Mucosa of gallbladder (tissue), 1 donor: Measurements from ENCODE around the gene PARVG. TPM values are rescaled to one million over a fixed set of nuclear protein-coding genes. Genes with fewer than 3 reads are reported as not detected.
A peak's percentile ranks its signal among the peaks of the same experiment; 100 is the strongest.

Experiments used
- DNase-seq: peaks from one replicate; pipeline ENCODE4 v3.0.0-alpha.2; 2020; ENCODE audit warnings: low spot score
- total RNA-seq: library from RNA; stranded (reverse); gene quantifications from one replicate; pipeline ENCODE4 v1.2.1, GENCODE V29; 2021
- donor health status: DM: no; HTN: no; CAD: no.

Gene PARVG
- total RNA-seq, 1 donor from 2014 or later = 23.3 TPM

DNA sequence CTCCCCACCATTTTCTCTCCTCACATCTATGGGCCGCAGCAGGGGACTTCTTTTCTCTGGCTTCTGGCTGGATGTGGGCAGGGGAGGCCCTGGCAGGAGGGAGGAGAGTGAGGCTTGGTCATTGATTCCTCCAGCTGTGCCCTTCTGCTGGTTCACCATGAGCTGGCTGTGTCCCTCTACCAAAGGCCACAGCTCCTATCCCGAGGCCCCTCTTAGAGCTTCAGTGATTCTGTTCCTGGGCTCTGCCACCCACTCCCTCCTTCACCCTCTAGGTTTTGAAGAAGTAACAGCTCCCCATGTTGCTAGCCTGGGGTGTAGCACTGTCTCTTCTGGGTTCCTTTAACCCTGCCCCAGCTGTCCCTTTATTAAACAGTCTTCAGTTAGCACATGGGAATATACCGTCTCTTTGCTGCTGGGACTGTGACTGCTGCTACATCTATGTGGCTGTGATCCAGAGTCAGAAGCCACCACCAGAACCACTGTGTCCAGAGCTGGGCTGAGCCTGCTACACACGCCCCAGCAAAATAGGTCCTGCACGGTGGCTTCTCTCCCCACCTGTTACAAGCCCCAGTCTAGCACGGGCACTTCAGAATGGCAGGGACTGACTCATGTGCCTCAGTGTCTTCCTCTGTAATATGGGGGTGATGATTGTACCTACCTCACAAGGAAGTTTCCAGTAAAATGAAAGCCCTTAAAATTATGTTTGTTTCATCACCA is 578 bp upstream of the PARVG start:
- no peak for DNase-seq

DNA sequence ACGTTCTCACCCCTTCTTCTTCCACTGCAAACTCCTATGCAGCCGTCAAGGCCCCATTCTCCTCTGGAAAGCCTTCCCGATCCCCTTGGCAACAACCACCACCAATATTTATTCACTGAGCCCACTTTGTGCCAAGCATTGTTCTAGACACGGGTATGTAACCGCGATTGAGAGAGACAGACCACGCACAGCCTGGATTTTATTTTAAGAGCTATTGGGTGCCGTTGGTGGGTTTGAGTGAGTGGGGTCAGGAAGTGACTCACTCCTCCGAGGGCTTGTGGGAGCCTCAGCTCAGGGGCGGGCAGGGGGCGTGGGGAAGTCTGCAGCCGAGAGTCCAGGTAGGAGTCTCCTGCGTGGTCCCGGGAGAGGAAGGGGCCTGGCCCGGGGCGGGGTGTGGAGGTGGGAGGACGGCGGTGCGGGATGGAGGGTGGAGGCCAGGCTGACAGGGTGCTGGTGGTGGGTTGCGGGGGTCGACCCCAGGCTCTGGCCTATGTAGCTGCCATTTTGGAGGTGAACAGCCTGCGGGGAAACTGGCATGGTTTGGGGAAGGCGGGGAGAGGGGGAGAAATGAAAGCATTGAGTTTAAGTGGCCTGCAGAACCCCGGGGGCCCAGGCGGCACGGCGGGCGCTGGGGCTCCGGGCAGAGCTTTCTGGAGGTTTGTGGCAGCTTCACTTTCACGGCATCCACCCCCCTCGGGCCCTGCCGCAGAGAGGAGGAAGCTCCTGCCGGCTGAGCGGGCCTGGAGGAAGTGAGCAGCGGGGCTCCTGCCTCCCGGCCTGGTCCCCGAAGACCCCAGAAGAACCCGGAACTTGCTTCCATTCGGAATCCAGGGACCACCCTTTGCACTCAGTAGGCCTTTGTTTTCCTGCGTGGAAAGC is 547 bp downstream of the PARVG start:
- DNase-seq = peak; percentile 35

DNA sequence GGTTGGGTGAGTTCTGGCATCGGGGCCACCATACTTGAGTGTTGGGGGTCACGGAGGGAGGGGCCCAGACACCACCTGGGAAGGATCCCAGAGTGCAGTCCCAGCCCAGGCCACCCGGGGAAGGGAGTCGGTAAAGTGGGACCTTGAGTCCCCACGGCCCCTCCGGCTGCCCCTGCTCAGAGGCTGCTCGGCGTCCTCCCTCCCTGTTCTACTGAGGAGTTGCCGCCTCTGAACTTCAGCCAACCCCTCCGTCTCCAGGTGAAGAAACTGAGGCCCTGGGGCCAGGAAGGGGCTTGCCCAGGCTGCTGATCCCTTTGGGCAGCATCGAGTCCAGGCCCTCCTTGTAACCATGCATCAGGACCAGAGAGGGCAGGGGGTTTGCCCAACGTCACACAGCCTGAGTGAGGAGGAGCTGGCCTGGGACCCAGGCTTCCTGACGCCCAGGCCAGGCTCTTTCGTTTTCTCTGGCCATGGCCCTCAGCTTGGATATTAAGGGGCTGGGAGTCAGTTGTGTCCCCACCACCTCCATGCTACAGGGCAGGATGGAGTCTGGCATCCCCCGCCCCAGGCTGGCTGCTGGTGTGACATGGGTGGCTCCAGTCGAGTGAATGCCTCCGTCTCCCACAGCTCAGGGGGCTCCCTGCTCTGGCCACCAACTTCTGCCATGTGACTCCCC is 1.3 kb downstream of the PARVG start:
- no peak for DNase-seq

DNA sequence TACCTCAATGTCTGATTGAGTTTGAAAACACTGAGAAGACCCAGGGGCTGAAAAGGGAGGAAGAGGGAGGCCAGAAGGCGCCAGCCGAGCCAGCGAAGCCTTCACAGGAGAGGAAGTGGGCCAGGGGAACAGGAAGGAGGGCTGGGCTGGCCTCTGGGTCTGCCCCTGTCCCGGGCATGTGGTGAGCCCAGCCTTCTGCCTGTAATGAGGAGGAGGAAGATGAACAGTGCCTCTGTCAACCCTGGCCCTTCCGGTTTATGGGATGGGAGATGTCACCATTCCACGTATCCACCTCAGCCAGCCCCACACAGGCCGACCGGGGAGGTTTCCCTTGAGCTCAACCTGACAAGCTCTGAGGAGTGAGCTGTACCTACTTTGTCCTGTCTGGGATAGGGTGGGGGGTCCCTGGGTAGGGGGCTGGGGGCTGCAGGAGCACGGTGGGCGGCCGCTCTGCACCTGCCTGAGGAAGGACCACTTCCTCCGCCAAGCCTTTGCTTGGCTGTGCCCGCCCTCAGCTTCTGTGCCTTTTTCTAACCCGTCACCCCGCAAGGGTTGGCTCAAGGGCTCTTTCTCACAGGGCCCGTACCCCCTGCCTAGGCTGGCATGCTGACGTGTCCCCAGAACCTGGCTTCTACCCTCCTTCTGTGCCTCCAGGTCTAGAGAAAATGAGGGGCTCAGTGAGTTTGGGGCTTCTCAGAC is 2.0 kb downstream of the PARVG start:
- peak; percentile 32 for DNase-seq

DNA sequence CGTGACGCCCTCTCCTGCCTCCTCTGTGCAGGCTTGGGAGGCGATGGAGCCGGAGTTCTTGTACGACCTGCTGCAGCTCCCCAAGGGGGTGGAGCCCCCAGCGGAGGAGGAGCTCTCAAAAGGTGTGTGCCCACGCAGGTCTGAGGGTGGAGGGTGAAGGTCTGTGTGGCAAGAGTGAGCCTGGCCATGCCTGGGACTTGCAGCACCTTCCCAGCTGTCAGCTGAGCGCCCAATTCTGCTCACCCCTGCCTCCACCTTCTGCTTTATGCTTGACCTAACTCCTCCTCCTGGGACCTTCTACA is 2.5 kb downstream of the PARVG start:
- DNase-seq = no peak

DNA sequence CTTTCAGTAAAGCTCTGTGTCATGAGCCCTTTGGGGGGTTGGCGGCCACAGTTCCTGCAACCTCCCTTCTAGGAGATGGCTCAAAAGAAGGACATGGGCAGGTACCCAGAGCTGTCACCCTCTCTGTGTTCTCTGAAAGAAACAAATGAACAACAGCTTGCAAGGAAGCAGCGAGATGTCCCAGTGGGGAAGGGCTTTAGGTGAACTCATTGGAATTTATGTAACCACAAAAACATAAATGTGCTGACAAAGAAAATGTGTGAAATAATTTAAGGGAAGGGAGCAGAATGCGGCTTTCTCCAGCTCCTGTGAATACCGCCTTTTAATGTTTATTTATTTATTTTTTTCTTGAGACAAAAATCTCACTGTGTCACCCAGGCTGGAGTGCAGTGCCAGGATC is 3.3 kb downstream of the PARVG start:
- DNase-seq = no peak

DNA sequence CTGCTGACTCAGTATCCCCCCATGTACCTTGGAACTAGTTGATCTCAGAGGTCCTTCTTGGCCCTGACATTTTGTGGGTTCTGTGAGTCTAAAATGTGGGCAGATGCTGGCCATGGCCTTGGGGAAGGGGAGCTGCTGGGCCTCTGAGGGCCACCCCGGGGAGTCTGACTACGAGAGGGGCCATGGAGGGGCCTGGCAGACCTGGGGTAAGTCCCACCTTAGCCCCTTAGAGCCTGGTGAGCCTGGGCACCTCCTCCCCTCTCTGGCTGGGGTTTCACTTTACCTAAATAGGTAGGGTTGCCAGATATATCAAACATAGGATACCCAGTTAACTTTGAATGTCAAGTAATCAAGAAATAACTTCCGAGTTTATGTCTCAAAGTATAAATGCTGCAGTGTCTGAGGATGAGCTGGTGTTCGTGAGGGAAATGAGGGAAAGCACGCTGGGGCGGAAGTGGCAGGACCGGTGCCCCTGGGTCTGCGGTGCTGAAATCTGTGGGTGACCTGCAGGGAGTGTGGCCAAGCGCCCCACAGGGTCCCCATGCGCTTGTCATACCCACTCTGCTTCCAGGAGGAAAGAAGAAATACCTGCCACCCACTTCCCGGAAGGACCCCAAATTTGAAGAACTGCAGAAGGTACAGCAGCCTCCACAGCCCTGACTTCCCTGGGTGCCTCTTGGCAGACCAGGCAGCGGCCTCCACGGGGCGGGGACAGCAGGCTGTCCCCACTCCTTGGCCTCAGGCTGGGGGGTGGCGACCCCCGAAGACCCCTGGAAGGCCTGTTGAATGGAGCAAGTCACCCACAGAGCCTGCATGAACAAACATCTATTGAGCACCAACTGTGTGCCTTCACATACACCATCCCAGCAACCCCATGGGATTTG is 4.8 kb downstream of the PARVG start:
- DNase-seq = no peak

DNA sequence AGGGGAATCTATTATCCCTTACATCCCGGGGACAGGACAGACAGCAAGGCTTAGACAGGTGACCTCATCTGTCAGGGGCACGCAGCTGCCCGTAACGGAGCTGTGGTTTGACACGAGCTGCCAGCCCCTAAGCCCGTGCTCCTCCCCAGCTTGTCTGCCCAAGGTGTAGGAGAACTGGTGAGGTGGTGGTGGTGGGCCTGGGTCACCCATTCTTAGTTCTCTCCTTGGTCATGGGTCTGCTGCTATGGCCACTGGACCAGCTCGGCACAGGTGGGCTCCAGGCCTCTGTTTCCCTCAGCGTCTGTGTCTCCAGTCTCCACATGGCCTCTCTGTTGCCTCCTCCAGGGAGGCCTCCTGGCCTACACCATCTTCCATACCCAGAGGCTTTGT is 5.4 kb downstream of the PARVG start:
- no peak for DNase-seq

DNA sequence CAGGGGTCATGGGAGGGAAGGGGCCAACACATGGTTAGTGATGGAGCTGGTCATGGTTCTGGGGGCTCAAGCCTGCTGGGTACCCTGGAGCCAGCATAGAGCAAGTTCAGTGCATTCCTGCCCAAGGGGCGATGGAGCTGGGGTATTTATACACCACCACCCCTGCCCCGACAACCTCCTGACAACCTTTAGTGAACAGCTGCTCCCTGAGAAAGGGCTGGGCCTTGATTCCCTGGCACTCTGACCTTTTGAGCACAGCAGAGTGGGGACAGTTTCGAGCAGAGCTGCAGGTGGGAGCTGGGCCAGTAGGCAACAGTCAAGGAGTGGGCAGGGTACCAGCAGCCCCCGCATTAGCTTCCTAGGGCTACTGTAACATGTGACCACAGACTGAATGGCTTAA is 6.0 kb downstream of the PARVG start:
- no peak for DNase-seq

DNA sequence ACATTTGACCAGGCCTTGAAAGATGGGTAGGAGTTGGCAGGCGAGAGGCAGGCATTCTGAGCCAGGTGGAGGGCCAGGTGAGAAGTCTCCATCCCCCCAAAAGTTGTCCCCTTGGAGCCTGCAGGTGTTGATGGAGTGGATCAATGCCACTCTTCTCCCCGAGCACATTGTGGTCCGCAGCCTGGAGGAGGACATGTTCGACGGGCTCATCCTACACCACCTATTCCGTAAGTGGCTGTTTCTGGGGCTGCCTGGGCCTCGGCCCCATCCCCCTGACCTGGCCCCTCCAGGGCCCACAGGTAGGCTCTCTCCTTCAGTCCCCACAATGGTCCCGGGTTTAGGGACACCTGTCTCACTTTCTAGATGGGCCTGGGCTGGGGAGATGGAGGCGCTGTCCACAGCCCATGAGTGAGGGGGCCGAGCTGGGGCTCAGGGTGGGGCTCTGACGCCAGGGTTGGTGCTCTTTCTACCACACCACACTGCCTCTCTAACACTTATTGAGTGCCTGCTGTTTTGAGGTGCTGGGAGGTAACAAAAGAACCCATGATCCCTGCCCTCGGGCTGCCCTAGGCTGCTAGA is 7.0 kb downstream of the PARVG start:
- DNase-seq = no peak

DNA sequence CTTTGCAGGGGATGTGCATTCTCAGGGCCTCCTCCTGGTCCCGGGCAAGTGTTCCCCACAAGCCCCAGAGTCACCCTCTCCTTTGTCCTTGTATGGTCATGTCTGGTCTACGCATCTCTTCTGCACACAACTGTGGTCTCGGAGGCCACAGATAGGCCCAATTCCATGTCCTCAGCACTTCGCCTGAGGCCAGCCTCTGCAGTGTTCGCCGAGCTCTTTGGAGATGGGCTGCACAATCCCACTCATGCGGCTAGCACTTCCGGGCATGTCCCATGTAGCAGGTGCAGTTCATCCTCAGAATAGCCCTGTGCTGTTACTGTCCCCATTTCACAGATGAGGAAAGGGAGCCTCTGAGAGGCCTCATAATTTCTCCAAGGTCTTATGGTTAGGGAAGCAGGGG is 7.6 kb downstream of the PARVG start:
- no peak for DNase-seq

DNA sequence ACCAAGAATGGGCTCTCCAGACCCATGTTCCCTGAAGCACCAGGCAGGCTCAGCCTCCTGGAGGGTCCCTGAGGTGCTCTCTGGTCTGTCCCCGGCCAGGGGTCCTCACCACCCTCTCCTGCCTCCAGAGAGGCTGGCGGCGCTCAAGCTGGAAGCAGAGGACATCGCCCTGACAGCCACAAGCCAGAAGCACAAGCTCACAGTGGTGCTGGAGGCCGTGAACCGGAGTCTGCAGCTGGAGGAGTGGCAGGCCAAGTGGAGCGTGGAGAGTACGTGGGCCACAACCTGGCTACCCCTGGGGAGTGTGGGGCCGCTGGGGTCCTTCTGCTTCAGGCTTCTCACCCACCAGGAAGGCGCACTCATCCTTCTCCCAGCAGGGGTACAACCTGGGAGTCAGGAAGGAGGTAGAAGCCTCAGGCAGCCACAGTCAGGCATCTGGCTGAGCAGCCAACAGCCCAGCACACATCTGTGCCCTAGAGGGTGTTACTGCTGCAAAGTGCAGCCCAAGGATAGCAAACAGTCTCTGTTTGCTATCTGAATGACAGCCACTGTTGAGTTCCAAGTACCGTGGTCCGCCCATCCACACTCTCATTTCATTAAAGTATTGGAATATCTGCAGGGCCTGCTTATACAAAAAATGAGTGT is 8.4 kb downstream of the PARVG start:
- no peak for DNase-seq

DNA sequence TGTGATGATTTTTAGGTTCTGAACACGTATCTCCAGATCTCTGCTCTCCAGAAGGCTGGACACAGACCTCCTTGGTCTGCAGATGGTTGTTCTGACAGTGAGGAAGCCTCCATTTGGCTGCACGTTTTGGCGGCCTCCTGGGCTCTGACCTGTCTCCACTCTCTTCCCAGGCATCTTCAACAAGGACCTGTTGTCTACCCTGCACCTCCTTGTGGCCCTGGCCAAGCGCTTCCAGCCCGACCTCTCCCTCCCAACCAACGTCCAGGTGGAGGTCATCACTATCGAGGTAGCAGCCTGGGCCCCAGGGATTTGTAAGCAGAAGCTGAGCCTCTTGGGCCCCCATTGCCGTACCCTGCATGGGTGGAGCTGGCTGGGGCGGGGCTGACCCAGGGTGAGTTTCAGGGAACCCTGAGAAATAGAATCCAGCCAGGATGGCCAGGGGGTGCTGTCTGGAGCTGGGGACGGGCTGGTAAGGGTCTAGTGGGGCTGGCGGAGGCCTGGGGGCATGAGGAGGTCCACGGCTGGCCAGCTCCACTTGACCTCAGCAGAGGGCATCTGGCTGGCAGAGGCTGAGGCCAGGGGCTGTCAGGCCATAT is 9.8 kb downstream of the PARVG start:
- DNase-seq = no peak

DNA sequence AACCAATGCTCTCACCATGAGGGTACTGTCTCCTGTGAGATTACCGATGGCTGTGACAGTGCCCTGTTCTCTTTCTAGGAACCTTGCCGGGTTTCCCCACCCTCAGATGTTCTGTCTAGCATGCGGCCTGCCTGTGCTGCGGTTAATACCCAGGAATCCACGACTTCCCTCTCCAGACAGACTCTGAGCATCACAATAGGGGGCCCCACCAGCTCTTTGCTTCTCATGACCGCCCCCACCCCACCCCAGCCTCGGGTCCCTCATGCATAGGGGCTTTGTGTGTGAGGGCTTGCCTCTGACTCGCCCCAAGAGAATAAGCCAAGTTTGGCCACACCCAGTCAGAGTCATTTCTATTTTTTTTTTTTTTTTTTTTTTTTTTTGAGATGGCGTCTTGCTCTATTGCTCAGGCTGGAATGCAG is 10.3 kb downstream of the PARVG start:
- no peak for DNase-seq

DNA sequence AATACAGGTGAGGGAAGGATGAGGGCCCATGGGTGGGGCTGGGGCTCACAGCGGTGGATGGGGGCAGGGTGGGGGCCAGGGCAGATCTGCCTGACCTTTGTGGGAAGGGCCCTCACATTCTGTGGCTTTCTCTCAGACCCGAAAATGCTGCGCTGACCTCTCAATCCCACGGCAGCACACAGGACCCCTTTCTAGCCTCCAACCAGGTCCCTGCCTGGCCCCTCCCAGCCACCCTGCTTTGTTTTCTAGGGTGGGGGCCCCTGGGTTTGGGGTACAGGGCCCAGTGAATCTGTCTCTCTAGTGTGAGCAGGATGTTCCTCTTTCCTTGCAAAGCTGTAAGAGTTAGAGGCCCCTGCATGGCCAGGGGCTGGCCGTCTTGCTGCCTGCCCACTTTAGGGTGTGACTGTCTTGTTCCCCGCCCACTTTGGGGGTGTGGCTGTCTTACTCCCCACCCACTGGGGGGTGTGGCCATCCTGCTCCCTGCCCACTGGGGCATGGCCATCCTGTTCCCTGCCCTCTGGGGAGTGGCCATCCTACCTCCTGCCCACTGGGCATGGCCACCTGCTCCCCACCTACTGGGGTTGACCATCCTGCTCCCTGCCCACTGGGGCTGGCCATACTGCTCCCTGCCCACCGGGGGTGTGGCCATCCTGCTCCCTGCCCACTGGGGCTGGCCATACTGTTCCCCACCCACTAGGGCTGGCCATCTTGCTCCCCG is 11.5 kb downstream of the PARVG start:
- no peak for DNase-seq

DNA sequence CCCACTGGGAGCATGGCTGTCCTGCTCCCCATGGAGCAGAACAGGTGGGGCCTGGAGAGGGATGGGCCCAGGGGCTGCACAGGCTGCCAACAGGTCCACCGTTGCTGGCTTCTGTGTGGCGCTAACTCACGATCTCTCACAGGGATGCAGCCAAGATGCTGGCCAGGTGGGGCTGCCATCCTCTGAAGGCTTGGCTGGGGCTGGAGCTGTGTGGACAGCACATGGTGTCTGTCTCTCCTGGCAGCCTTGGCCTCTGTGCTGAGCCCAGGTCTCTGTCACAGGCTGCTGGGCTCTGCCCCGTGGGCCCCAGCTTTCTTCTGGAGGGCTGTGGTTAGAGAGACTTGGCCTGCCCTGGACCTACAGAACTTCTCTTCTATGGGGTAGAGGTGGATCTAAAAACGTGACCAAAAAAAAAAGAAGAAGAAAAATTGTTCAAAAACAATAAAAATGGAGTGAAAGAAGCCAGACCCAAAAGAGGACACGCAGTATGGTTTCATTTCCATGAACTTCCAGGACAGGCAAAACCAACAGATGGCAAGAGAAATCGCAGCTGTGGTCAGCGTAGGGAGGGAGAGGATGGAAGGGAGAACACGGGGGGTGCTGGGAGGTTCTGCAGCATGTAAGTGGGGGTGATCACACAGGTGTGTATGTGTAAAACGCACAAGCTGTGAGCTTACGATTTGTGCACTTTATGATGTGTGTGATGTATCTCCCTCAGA is 12.2 kb downstream of the PARVG start:
- DNase-seq = no peak

DNA sequence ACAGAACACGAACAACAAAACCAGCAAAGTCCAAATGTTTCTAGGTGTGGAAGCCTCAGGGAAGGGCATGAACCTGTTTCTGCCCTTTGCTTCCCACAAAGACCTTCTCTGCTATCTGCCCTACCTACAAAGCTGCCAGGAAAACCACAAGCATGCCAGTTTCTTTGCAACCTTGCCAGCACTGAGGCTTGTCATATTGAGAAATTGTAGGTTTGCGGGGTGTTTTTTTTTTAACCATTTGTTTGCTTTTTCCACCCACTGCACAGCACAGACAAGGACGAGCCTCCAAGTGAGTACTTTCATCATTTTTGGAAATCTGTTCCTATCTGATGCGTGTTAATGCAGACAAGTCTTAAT is 12.8 kb downstream of the PARVG start:
- DNase-seq = no peak

DNA sequence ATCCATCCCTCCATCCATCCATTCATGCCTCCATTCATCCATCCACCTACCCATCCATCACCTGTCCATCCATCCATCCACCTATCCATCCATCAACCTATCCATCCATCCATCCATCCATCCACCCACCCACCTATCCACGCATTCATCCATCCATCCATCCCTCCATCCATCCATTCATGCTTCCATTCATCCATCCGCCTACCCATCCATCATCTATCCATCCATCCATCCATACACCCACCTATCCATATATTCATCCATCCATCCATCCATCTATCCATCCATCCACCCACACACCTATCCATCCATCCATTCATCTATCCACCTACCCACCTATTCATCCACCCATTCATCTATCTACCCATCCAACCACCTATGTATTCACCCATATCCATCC is 13.8 kb downstream of the PARVG start:
- no peak for DNase-seq
